H1 (cell line): Measurements from ENCODE around the gene FCAR. TPM values are rescaled to one million over a fixed set of nuclear protein-coding genes. Genes with fewer than 3 reads are reported as not detected.

Experiments used
- CTCF ChIA-PET: fragments of 300-600 bp; sonication (Branson Sonifier 250); formaldehyde crosslinking; loops from one replicate; lab custom pipeline; 2021; ENCODE audit not compliant: partially characterized antibody; lab: Charles Lee
- POLR2A ChIA-PET: fragments of 300-600 bp; sonication (Branson Sonifier 250); formaldehyde crosslinking; loops from one replicate; lab custom pipeline; 2021; ENCODE audit warnings: inconsistent platforms; ENCODE audit not compliant: partially characterized antibody; lab: Charles Lee
- DNase-seq, 2 experiments: peaks; one replicate each; pipeline versions ENCODE4 v3.0.0 to v3.0.0-alpha.2; 2010 to 2022; ENCODE audit warnings: low spot score in 2 of 2, low read depth in 1 of 2, mixed read lengths in 1 of 2
- FAIRE-seq: peaks from 2 replicates; lab custom pipeline; 2011; peaks lifted over from hg19 to GRCh38; lab: Jason Lieb, UNC
- H2AFZ ChIP-seq: 2 replicates; pipeline ENCODE4 v1.8.1; 2012; ENCODE audit warnings: low read length, inconsistent platforms
- H2AK5ac ChIP-seq: 2 replicates; pipeline ENCODE4 v1.6.1; 2013; ENCODE audit warnings: low read depth, low read length
- H2BK120ac ChIP-seq: replicated peaks from 2 replicates; pipeline ENCODE3; 2013; ENCODE audit warnings: low read depth, low read length, inconsistent platforms
- H2BK12ac ChIP-seq: 2 replicates; pipeline ENCODE4 v1.6.1; 2013; ENCODE audit warnings: low read depth, low read length
- H2BK15ac ChIP-seq: 2 replicates; pipeline ENCODE4 v1.6.1; 2013; ENCODE audit warnings: low read length
- H2BK20ac ChIP-seq: 2 replicates; pipeline ENCODE4 v1.6.1; 2013; ENCODE audit warnings: low read length
- H2BK5ac ChIP-seq: 2 replicates; pipeline ENCODE4 v1.6.1; 2013; ENCODE audit warnings: low read depth, low read length
- H3K14ac ChIP-seq: 2 replicates; pipeline ENCODE4 v1.6.1; 2013; ENCODE audit warnings: inconsistent platforms; ENCODE audit not compliant: insufficient read length
- H3K18ac ChIP-seq: 2 replicates; pipeline ENCODE4 v1.6.1; 2013; ENCODE audit warnings: low read length; ENCODE audit errors: extremely low read depth
- H3K23ac ChIP-seq: 2 replicates; pipeline ENCODE4 v1.6.1; 2013; ENCODE audit warnings: inconsistent platforms; ENCODE audit not compliant: insufficient read length
- H3K23me2 ChIP-seq: 2 replicates; pipeline ENCODE4 v1.6.1; 2013; ENCODE audit warnings: low read depth, low read length
- H3K27ac ChIP-seq: 2 replicates; pipeline ENCODE4 v1.6.1; 2011; ENCODE audit warnings: low read depth, low read length, inconsistent platforms
- H3K27me3 ChIP-seq, 4 experiments: replicated peaks in 1 of 4; 1 replicate in 1 of 4; 2 replicates in 3 of 4; pipeline versions ENCODE4 v1.6.1 to v1.8.1; 2011 to 2013; ENCODE audit warnings: low read length in 3 of 4, mild to moderate bottlenecking in 3 of 4, inconsistent platforms in 2 of 4, mixed read lengths in 2 of 4, moderate library complexity in 1 of 4; ENCODE audit not compliant: control insufficient read depth in 3 of 4, insufficient read depth in 3 of 4; ENCODE audit errors: extremely low read depth in 1 of 4
- H3K36me3 ChIP-seq, 4 experiments: 2 replicates each; pipeline versions ENCODE4 v1.6.1 to v1.8.1; 2011 to 2013; ENCODE audit warnings: mild to moderate bottlenecking in 4 of 4, low read length in 3 of 4, moderate library complexity in 2 of 4, control low read depth in 1 of 4, inconsistent platforms in 1 of 4; ENCODE audit not compliant: insufficient read depth in 4 of 4, control insufficient read depth in 2 of 4
- H3K4ac ChIP-seq: replicated peaks from 2 replicates; pipeline ENCODE3; 2013; ENCODE audit warnings: low read length, low read depth, mixed read lengths, inconsistent platforms; ENCODE audit not compliant: insufficient read length
- H3K4me1 ChIP-seq, 4 experiments: replicated peaks in 1 of 4; 1 replicate in 1 of 4; 2 replicates in 3 of 4; pipeline versions ENCODE4 v1.6.1 to v1.8.1; 2011 to 2013; ENCODE audit warnings: low read length in 3 of 4, inconsistent platforms in 2 of 4, mixed read lengths in 1 of 4; ENCODE audit not compliant: insufficient read depth in 4 of 4, control insufficient read depth in 3 of 4
- H3K4me2 ChIP-seq, 2 experiments: 2 replicates each; pipeline versions ENCODE4 v1.6.1 to v1.8.1; 2011 to 2013; ENCODE audit warnings: low read depth in 2 of 2, low read length in 2 of 2, control low read depth in 1 of 2, inconsistent platforms in 1 of 2, mild to moderate bottlenecking in 1 of 2; ENCODE audit not compliant: insufficient read depth in 1 of 2
- H3K4me3 ChIP-seq, 4 experiments: fragments of 200-600, 300-600 bp in 1 of 4; sonication (generic), shearing (Covaris generic), sonication (Bioruptor Twin) in 1 of 4; 2 replicates each; pipeline versions ENCODE4 v1.5.1 to v1.8.1; 2011 to 2016; ENCODE audit warnings: low read length in 4 of 4, low read depth in 3 of 4, control low read depth in 2 of 4, inconsistent platforms in 2 of 4, mild to moderate bottlenecking in 2 of 4, mixed read lengths in 1 of 4, moderate library complexity in 1 of 4; ENCODE audit not compliant: insufficient read depth in 2 of 4; ENCODE audit errors: extremely low read depth in 1 of 4
- H3K56ac ChIP-seq: replicated peaks from 2 replicates; pipeline ENCODE3; 2013; ENCODE audit warnings: low read depth, mild to moderate bottlenecking, mixed read lengths, low read length, inconsistent platforms; ENCODE audit not compliant: insufficient read length
- H3K79me1 ChIP-seq: 2 replicates; pipeline ENCODE4 v1.6.1; 2013; ENCODE audit warnings: low read depth, low read length, control low read depth
- H3K79me2 ChIP-seq, 2 experiments: 2 replicates each; pipeline versions ENCODE4 v1.6.1 to v1.8.1; 2012 to 2013; ENCODE audit warnings: low read length in 2 of 2, mild to moderate bottlenecking in 2 of 2, inconsistent platforms in 1 of 2; ENCODE audit not compliant: insufficient read depth in 2 of 2, control insufficient read depth in 1 of 2
- H3K9ac ChIP-seq, 4 experiments: replicated peaks in 1 of 4; 1 replicate in 1 of 4; 2 replicates in 3 of 4; pipeline versions ENCODE4 v1.6.1 to v1.8.1; 2011 to 2013; ENCODE audit warnings: low read depth in 3 of 4, low read length in 3 of 4, control low read depth in 2 of 4, mild to moderate bottlenecking in 2 of 4, moderate library complexity in 2 of 4, inconsistent platforms in 1 of 4; ENCODE audit errors: extremely low read depth in 1 of 4
- H3K9me3 ChIP-seq, 2 experiments: 2 replicates each; pipeline versions ENCODE4 v1.6.1 to v1.8.1; 2012 to 2013; ENCODE audit warnings: mild to moderate bottlenecking in 2 of 2, moderate library complexity in 2 of 2, control low read depth in 1 of 2, inconsistent platforms in 1 of 2, low read depth in 1 of 2, low read length in 1 of 2, mixed read lengths in 1 of 2; ENCODE audit not compliant: insufficient read depth in 2 of 2
- H4K20me1 ChIP-seq, 2 experiments: replicated peaks in 1 of 2; 2 replicates each; pipeline versions ENCODE3 to v1.8.1; 2011 to 2013; ENCODE audit warnings: inconsistent platforms in 2 of 2, low read length in 2 of 2, mild to moderate bottlenecking in 1 of 2; ENCODE audit not compliant: insufficient read depth in 2 of 2, control insufficient read depth in 1 of 2
- H4K5ac ChIP-seq: 2 replicates; pipeline ENCODE4 v1.6.1; 2013; ENCODE audit warnings: low read length, low read depth, mixed read lengths, inconsistent platforms; ENCODE audit not compliant: insufficient read length
- H4K8ac ChIP-seq: 2 replicates; pipeline ENCODE4 v1.8.0; 2013; ENCODE audit warnings: mild to moderate bottlenecking, moderate library complexity, low read length, inconsistent platforms; ENCODE audit not compliant: insufficient read depth; ENCODE audit errors: extremely low read depth
- H4K91ac ChIP-seq: replicated peaks from 2 replicates; pipeline ENCODE3; 2013; ENCODE audit warnings: low read length, mixed read lengths, inconsistent platforms; ENCODE audit not compliant: insufficient read length
- ASH2L ChIP-seq: fragments of 200-600, 300-600 bp; sonication (generic); IDR thresholded peaks from one replicate; pipeline ENCODE4 v1.7.1; 2017; ENCODE audit warnings: low read length
- CBX5 ChIP-seq: fragments of 300-800, 300-1000 bp; sonication (generic); IDR thresholded peaks from 2 replicates; pipeline ENCODE4 v1.7.1; 2016; ENCODE audit warnings: antibody characterized with exemption, low read length, low read depth
- CBX8 ChIP-seq: fragments of 300-800, 300-1000 bp; sonication (generic); IDR thresholded peaks from 2 replicates; pipeline ENCODE4 v1.7.1; 2016; ENCODE audit warnings: low read depth, low read length, borderline replicate concordance
- CEBPB ChIP-seq: IDR thresholded peaks from 2 replicates; pipeline ENCODE4 v1.6.1; 2012; ENCODE audit warnings: low read depth, low read length
- HDAC2 ChIP-seq, 2 experiments: fragments of 300-600 bp in 1 of 2; sonication (generic) in 1 of 2; IDR thresholded peaks; 2 replicates each; pipeline ENCODE4 v1.6.1; 2011 to 2012; ENCODE audit warnings: low read depth in 2 of 2, low read length in 2 of 2, mild to moderate bottlenecking in 2 of 2, moderate library complexity in 2 of 2, borderline replicate concordance in 1 of 2, inconsistent platforms in 1 of 2
- HDAC6 ChIP-seq: IDR thresholded peaks from one replicate; pipeline ENCODE4 v1.7.1; 2012; ENCODE audit warnings: low read depth, mild to moderate bottlenecking, inconsistent platforms, low read length, moderate library complexity
- KDM4A ChIP-seq: IDR thresholded peaks from one replicate; pipeline ENCODE4 v1.7.1; 2012; ENCODE audit warnings: low read depth, mild to moderate bottlenecking, moderate library complexity, low read length, inconsistent platforms; ENCODE audit not compliant: severe bottlenecking
- POLR2AphosphoS5 ChIP-seq: IDR thresholded peaks from 2 replicates; pipeline ENCODE4 v1.6.1; 2011; ENCODE audit warnings: low read depth, low read length
- RBBP5 ChIP-seq: IDR thresholded peaks from 2 replicates; pipeline ENCODE4 v1.7.1; 2012; ENCODE audit warnings: low read depth, mild to moderate bottlenecking, inconsistent platforms, low read length, moderate library complexity, borderline replicate concordance
- RFX5 ChIP-seq: IDR thresholded peaks from 2 replicates; pipeline ENCODE4 v1.6.1; 2011; ENCODE audit warnings: low read depth, low read length, improper control_type of control experiment, borderline replicate concordance
- SAP30 ChIP-seq: fragments of 300-600 bp; sonication (generic); IDR thresholded peaks from 2 replicates; pipeline ENCODE4 v1.7.1; 2012; ENCODE audit warnings: low read length, moderate library complexity, mild to moderate bottlenecking, inconsistent platforms; ENCODE audit not compliant: insufficient read depth, insufficient replicate concordance
- SIX5 ChIP-seq: IDR thresholded peaks from 2 replicates; pipeline ENCODE4 v1.6.1; 2011; ENCODE audit warnings: mild to moderate bottlenecking, low read depth, low read length
- TAF7 ChIP-seq: optimal IDR thresholded peaks from 2 replicates; pipeline ENCODE3; 2011; ENCODE audit warnings: low read depth, mild to moderate bottlenecking, inconsistent platforms, low read length, moderate library complexity, borderline replicate concordance
- TBP ChIP-seq: IDR thresholded peaks from 2 replicates; pipeline ENCODE4 v1.6.1; 2011; ENCODE audit warnings: low read depth, low read length, improper control_type of control experiment
- YY1 ChIP-seq: IDR thresholded peaks from 2 replicates; pipeline ENCODE4 v1.6.1; 2011; ENCODE audit warnings: low read depth, mild to moderate bottlenecking, low read length
- WGBS, 2 experiments: shearing (Covaris generic) in 1 of 2; methylation state at CpG; one replicate each; pipeline versions ENCODE4 v1.1.6 to v1.1.7; 2013 to 2015; ENCODE audit warnings: low lambda C conversion rate in 2 of 2, mixed read lengths in 2 of 2, inconsistent platforms in 1 of 2, low coverage in 1 of 2, missing lambda C conversion rate in 1 of 2; ENCODE audit not compliant: insufficient replicate concordance in 2 of 2, insufficient coverage in 1 of 2, insufficient read length in 1 of 2; ENCODE audit errors: extremely low coverage in 1 of 2, missing lambda C conversion rate in 1 of 2; 5-methylcytosine and 5-hydroxymethylcytosine counted together
- polyA plus RNA-seq, 7 experiments: library from polyadenylated mRNA; depleted of rRNA in 3 of 7; stranded (reverse) in 5 of 7; unstranded in 2 of 7; fragments of >200 nt in 5 of 7; fragments of 200-250 nt in 2 of 7; gene quantifications; 1 replicate in 5 of 7; 2 replicates in 1 of 7; 4 replicates in 1 of 7; pipeline versions ENCODE4 v1.2.1 to v1.2.3, GENCODE V29; 2011 to 2013; ENCODE audit warnings: missing spikeins in 2 of 7, mixed read lengths in 2 of 7
- total RNA-seq: library from RNA; stranded (reverse); fragmentation: NEBNext Ultra II Directional; extraction: Animal tissue kit (Norgen Biotek cat#: 25700); gene quantifications from 2 replicates; pipeline ENCODE4 v1.2.1, GENCODE V29; 2021

Gene FCAR
- total and polyA plus RNA-seq, 2 of the 8 experiments (the other 6 are each of a cell fraction or from before 2014, with no cell fraction given) = not detected

- H3K36me3 ChIP-seq = no peaks in the 10 kb centered on the region
- H3K4ac ChIP-seq = no peak overlapping the region
- H3K56ac ChIP-seq = no peak overlapping the region
- H4K91ac ChIP-seq = no peak overlapping the region
- no peak overlapping the region for H3K4me3 ChIP-seq
- no peak overlapping the region for H4K5ac ChIP-seq
- FAIRE-seq = no peak
- no peaks in the 10 kb centered on the region for H3K4me1 ChIP-seq
- CTCF ChIA-PET = interaction anchor here (0.6 to 1.1 kb wide), 3 partner anchors 11 to 160 kb away, joined by 3 to 5 read pairs (median 4); no protein-coding TSS in a partner anchor
- no peak overlapping the region for H3K18ac ChIP-seq
- no peaks in the 10 kb centered on the region for H3K27me3 ChIP-seq
- no peaks in the 10 kb centered on the region for H3K79me1 ChIP-seq
- no peaks in the 10 kb centered on the region for H3K79me2 ChIP-seq
- H4K8ac ChIP-seq = no peak overlapping the region
- DNase-seq = no peak
- H3K4me2 ChIP-seq = no peak overlapping the region
- POLR2A ChIA-PET = interaction anchor here (0.7 kb wide), 1 partner anchor 118 kb away, joined by 3 read pairs; no protein-coding TSS in a partner anchor
- no peak overlapping the region for H3K14ac ChIP-seq
- 93% methylated on average over 2 of the region's 2 CpGs; no CpG with 5 or more reads in 1 of the 2 experiments for WGBS, 2 experiments
- H2AK5ac ChIP-seq = no peak overlapping the region
- H2AFZ ChIP-seq = no peak overlapping the region
- H3K27ac ChIP-seq = no peak overlapping the region
- H2BK5ac ChIP-seq = no peak overlapping the region
- peaks cover 13 to 20% of the 10 kb centered on the region in 2 experiments; a peak in 3 of 4 replicates for H3K9me3 ChIP-seq
- TF ChIP-seq YY1 (no peak), ASH2L (no peak), POLR2AphosphoS5 (no peak), CBX8 (no peak), TBP (no peak), TAF7 (no peak), SAP30 (no peak), CEBPB (no peak), KDM4A (no peak), RBBP5 (no peak), HDAC2 (IDR thresholded peaks at IDR 0.05; ENCODE audit: borderline replicate concordance in 1 of 2, low read depth in 2 of 2, low read length in 2 of 2) (no peak), SIX5 (no peak), RFX5 (no peak), CBX5 (no peak), HDAC6 (no peak)
- no peaks in the 10 kb centered on the region for H4K20me1 ChIP-seq
- H2BK12ac ChIP-seq = no peak overlapping the region
- H3K9ac ChIP-seq = no peak overlapping the region
- H3K23me2 ChIP-seq = no peaks in the 10 kb centered on the region
- no peak overlapping the region for H3K23ac ChIP-seq
- H2BK15ac ChIP-seq = no peak overlapping the region
- H2BK20ac ChIP-seq = no peak overlapping the region
- no peak overlapping the region for H2BK120ac ChIP-seq
Measured at GRCh38 chr19:54928299-54928698, 54.3 kb downstream of the FCAR start.
